Endothelial cell of umbilical vein (primary cell): Measurements from ENCODE around the gene KCNMA1. TPM values are rescaled to one million over a fixed set of nuclear protein-coding genes. Genes with fewer than 3 reads are reported as not detected.

ENCODE experiments used
- BruUV-seq: library from RNA; stranded (reverse); fragments of 400-500 nt; replicated peaks from 2 replicates; lab custom pipeline; 2021; lab: Mats Ljungman, UMichigan
- CTCF ChIA-PET: fragments of 300-600, 350-600 bp; sonication (Branson Sonifier 250); formaldehyde crosslinking; loops from one replicate; lab custom pipeline; 2021; ENCODE audit warnings: antibody characterized with exemption, inconsistent platforms; lab: Charles Lee
- POLR2A ChIA-PET: fragments of 300-600, 350-600 bp; sonication (Branson Sonifier 250); formaldehyde crosslinking; loops from one replicate; lab custom pipeline; 2021; ENCODE audit warnings: antibody characterized with exemption, inconsistent platforms; lab: Charles Lee
- DNase-seq: peaks from one replicate; pipeline ENCODE4 v3.0.0-alpha.2; 2011; ENCODE audit warnings: low read depth, low spot score
- FAIRE-seq: peaks from 2 replicates; lab custom pipeline; 2011; peaks lifted over from hg19 to GRCh38; lab: Jason Lieb, UNC
- H2AFZ ChIP-seq: 2 replicates; pipeline ENCODE4 v1.6.0; 2012; ENCODE audit warnings: low read depth, low read length, control low read depth, inconsistent platforms
- H3K27ac ChIP-seq: 2 replicates; pipeline ENCODE4 v1.5.1; 2011; ENCODE audit warnings: low read depth, mild to moderate bottlenecking, control low read depth, low read length, moderate library complexity; ENCODE audit not compliant: insufficient read depth
- H3K27me3 ChIP-seq, 2 experiments: 2 replicates each; pipeline versions ENCODE4 v1.6.0 to v1.6.1; 2011; ENCODE audit warnings: low read length in 2 of 2, mixed read lengths in 1 of 2; ENCODE audit not compliant: control insufficient read depth in 2 of 2, insufficient read depth in 2 of 2
- H3K36me3 ChIP-seq, 2 experiments: 2 replicates in 1 of 2; 3 replicates in 1 of 2; pipeline ENCODE4 v1.5.1; 2011; ENCODE audit warnings: low read length in 2 of 2, mild to moderate bottlenecking in 1 of 2, moderate library complexity in 1 of 2; ENCODE audit not compliant: control insufficient read depth in 2 of 2, insufficient read depth in 2 of 2; ENCODE audit errors: extremely low read depth in 1 of 2
- H3K4me1 ChIP-seq: 3 replicates; pipeline ENCODE4 v1.5.1; 2011; ENCODE audit warnings: mild to moderate bottlenecking, low read length; ENCODE audit not compliant: control insufficient read depth, insufficient read depth; ENCODE audit errors: extremely low read depth
- H3K4me2 ChIP-seq: 2 replicates; pipeline ENCODE4 v1.6.1; 2011; ENCODE audit warnings: low read length, control low read depth, mixed read lengths; ENCODE audit not compliant: insufficient read depth
- H3K4me3 ChIP-seq, 3 experiments: fragments of 200-600 bp in 1 of 3; sonication (generic), shearing (Covaris generic) in 1 of 3; replicated peaks in 1 of 3; 2 replicates each; pipeline ENCODE4 v1.5.1; 2011 to 2016; ENCODE audit warnings: control low read depth in 3 of 3, low read length in 3 of 3, mild to moderate bottlenecking in 2 of 3, inconsistent platforms in 1 of 3, low read depth in 1 of 3, moderate library complexity in 1 of 3; ENCODE audit not compliant: insufficient read depth in 1 of 3
- H3K79me2 ChIP-seq: 2 replicates; pipeline ENCODE4 v1.6.0; 2012; ENCODE audit warnings: low read length, inconsistent platforms; ENCODE audit not compliant: control insufficient read depth, insufficient read depth
- H3K9ac ChIP-seq: replicated peaks from 2 replicates; pipeline ENCODE3; 2011; ENCODE audit warnings: low read length, control low read depth; ENCODE audit not compliant: insufficient read depth; ENCODE audit errors: extremely low read depth
- H3K9me1 ChIP-seq: replicated peaks from 3 replicates; pipeline ENCODE4 v1.6.0; 2011; ENCODE audit warnings: mild to moderate bottlenecking, low read length; ENCODE audit not compliant: control insufficient read depth, insufficient read depth; ENCODE audit errors: extremely low read depth
- H3K9me3 ChIP-seq: replicated peaks from 2 replicates; pipeline ENCODE4 v1.5.1; 2012; ENCODE audit warnings: low read length, inconsistent platforms; ENCODE audit not compliant: control insufficient read depth, insufficient read depth
- H4K20me1 ChIP-seq: replicated peaks from 2 replicates; pipeline ENCODE3; 2011; ENCODE audit warnings: mild to moderate bottlenecking, low read length; ENCODE audit not compliant: control insufficient read depth, insufficient read depth; ENCODE audit errors: extremely low read depth
- EZH2 ChIP-seq: IDR thresholded peaks from 2 replicates; pipeline ENCODE4 v1.6.1; 2012; ENCODE audit warnings: borderline replicate concordance, low read depth, mild to moderate bottlenecking, moderate library complexity, low read length, inconsistent platforms; ENCODE audit not compliant: severe bottlenecking
- FOS ChIP-seq: IDR thresholded peaks from 2 replicates; pipeline ENCODE4 v1.6.1; 2011; ENCODE audit warnings: mild to moderate bottlenecking, low read length, moderate library complexity, borderline replicate concordance; ENCODE audit not compliant: insufficient read depth
- GATA2 ChIP-seq: IDR thresholded peaks from 2 replicates; pipeline ENCODE4 v1.7.0; 2011; ENCODE audit warnings: low read depth, mild to moderate bottlenecking, moderate library complexity, mixed read lengths, low read length; ENCODE audit not compliant: insufficient read length, insufficient read depth
- JUN ChIP-seq: IDR thresholded peaks from 2 replicates; pipeline ENCODE4 v1.6.1; 2011; ENCODE audit warnings: borderline replicate concordance, low read depth; ENCODE audit not compliant: insufficient read length, insufficient read depth
- MAX ChIP-seq: IDR thresholded peaks from 2 replicates; pipeline ENCODE4 v1.6.1; 2011; ENCODE audit not compliant: insufficient read depth, insufficient read length
- MYC ChIP-seq: IDR thresholded peaks from one replicate; pipeline ENCODE4 v1.6.1; 2011; ENCODE audit warnings: mild to moderate bottlenecking, low read depth, low read length
- POLR2A ChIP-seq: IDR thresholded peaks from 2 replicates; pipeline ENCODE4 v1.6.1; 2012; ENCODE audit warnings: low read depth, mild to moderate bottlenecking, control low read depth, low read length
- POLR2AphosphoS5 ChIP-seq: IDR thresholded peaks from 2 replicates; pipeline ENCODE4 v1.6.1; 2012; ENCODE audit warnings: low read depth, mild to moderate bottlenecking, control low read depth, low read length, moderate library complexity; ENCODE audit not compliant: insufficient read depth
- dilution Hi-C: fragments of 300-500 bp; cut with MboI; formaldehyde crosslinking; loops from one replicate; pipeline ENCODE4 v1.15.0; 2019; ENCODE audit warnings: low sequenced_read_pairs; ENCODE audit not compliant: extremely low pct_ligation_motif_present
- intact Hi-C: fragments of 100-400 bp; cut with micrococcal nuclease; formaldehyde crosslinking; loops from one replicate; pipeline ENCODE4 v1.10.0; 2022
- polyA plus RNA-seq, 4 experiments: library from polyadenylated mRNA; depleted of rRNA in 3 of 4; stranded (reverse) in 3 of 4; unstranded in 1 of 4; fragments of >200 nt; gene quantifications; 2 replicates each; pipeline versions ENCODE4 v1.2.1 to v1.2.3, GENCODE V29; 2011 to 2012; ENCODE audit warnings: missing spikeins in 1 of 4
- total RNA-seq: library from RNA; stranded (reverse); gene quantifications from 2 replicates; pipeline ENCODE4 v1.2.3, GENCODE V29; 2021
- TF ChIP-seq, protein P1 (sequence below), 2 donors: IDR thresholded peaks; 1 replicate in 1 of 2; 2 replicates in 1 of 2; pipeline ENCODE4 v1.5.1; 2011; ENCODE audit warnings: low read length in 2 of 2, mild to moderate bottlenecking in 2 of 2, moderate library complexity in 2 of 2, control low read depth in 1 of 2, inconsistent platforms in 1 of 2, low read depth in 1 of 2; ENCODE audit not compliant: insufficient read depth in 1 of 2; ENCODE audit errors: extremely low read depth in 1 of 2

The KCNMA1 gene
- total and polyA plus RNA-seq, 2 donors (not counting 3 experiments of a cell fraction or from before 2014, with no cell fraction given) = 0.10 to 0.82 TPM

DNA sequence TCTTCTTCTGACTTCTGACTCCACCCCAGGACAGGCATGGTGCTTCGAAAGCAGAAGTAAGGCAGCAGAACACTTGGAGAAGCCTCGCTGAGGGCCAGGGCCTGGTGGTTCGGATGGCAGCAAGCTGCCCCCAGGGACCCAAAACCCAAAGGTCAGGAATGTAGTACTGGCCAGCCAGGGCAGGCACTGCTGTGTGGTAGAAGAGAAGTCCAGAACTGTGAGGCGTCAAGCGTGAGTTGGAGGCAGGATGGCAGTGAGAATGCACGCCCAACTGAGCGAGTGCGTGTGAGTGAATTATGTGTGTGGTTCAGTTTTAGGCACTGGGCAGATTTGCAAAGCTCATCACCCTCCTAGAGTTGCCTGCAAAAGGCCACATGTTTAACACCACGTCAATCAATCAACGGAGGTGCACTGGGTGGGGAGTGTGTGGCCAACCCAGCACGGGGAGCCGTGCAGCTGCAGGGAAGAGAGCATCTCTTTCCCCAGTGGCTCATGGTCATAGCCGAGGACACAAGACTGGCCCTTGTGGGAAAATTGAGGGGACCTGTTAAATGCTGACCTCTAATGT, 144.3 kb downstream of the KCNMA1 start:
- dilution Hi-C loops = no loop called here
- intact Hi-C loops = loop anchor here (5.0 kb wide), 1 partner anchor 241 kb away; no protein-coding TSS in a partner anchor
- ChIA-PET POLR2A (no interaction called here), CTCF (interaction anchor here (1.3 to 1.7 kb wide), 2 partner anchors 136 to 218 kb away, joined by 3 to 7 read pairs; no protein-coding TSS in a partner anchor)
- Histone ChIP-seq H2AFZ (no peak overlapping the region), H3K9me1 (no peaks in the 10 kb centered on the region), H3K9me3 (no peaks in the 10 kb centered on the region), H3K4me3 (no peak overlapping the region), H3K79me2 (no peaks in the 10 kb centered on the region), H3K4me1 (no peaks in the 10 kb centered on the region), H3K27ac (no peak overlapping the region), H4K20me1 (no peaks in the 10 kb centered on the region), H3K9ac (no peak overlapping the region), H3K4me2 (no peak overlapping the region), H3K27me3 (peaks cover 0 to 2% of the 10 kb centered on the region in 2 experiments), H3K36me3 (no peaks in the 10 kb centered on the region)
- no TSS peak for BruUV-seq
- DNase-seq (no peak), FAIRE-seq (no peak)
- TF ChIP-seq EZH2 (no peak), POLR2A (no peak), JUN (no peak), FOS (no peak), MAX (no peak), MYC (no peak), POLR2AphosphoS5 (no peak), GATA2 (no peak)
- TF ChIP-seq, protein P1, sequence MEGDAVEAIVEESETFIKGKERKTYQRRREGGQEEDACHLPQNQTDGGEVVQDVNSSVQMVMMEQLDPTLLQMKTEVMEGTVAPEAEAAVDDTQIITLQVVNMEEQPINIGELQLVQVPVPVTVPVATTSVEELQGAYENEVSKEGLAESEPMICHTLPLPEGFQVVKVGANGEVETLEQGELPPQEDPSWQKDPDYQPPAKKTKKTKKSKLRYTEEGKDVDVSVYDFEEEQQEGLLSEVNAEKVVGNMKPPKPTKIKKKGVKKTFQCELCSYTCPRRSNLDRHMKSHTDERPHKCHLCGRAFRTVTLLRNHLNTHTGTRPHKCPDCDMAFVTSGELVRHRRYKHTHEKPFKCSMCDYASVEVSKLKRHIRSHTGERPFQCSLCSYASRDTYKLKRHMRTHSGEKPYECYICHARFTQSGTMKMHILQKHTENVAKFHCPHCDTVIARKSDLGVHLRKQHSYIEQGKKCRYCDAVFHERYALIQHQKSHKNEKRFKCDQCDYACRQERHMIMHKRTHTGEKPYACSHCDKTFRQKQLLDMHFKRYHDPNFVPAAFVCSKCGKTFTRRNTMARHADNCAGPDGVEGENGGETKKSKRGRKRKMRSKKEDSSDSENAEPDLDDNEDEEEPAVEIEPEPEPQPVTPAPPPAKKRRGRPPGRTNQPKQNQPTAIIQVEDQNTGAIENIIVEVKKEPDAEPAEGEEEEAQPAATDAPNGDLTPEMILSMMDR (IDR thresholded peaks at IDR 0.05; ENCODE audit: extremely low read depth in 1 of 2, insufficient read depth in 1 of 2, low read depth in 1 of 2, low read length in 2 of 2) = no peak
